GM12878 (cell line): ENCODE data around the gene LMAN2L.

Experiments used
- BCL11A ChIP-seq: IDR thresholded peaks from 2 replicates; pipeline ENCODE4 v1.6.1; 2011; ENCODE audit warnings: low read depth, low read length
- GABPA ChIP-seq: IDR thresholded peaks from 2 replicates; pipeline ENCODE4 v1.6.1; 2014; ENCODE audit warnings: antibody characterized with exemption, low read depth, mild to moderate bottlenecking, inconsistent platforms

GRCh38 chr2:96733931-96734330 lies 5.9 kb downstream of the LMAN2L start:
- TF ChIP-seq GABPA (no peak), BCL11A (no peak)
